ENCODE measurements around the gene HMGA1. TPM values are rescaled to one million over a fixed set of nuclear protein-coding genes. Genes with fewer than 3 reads are reported as not detected.

HMGA1 gene
- 100 to 1,000 TPM; 118 to 309 (median 193) TPM for total RNA-seq

GRCh38 chr6:34236443-34237315 lies at the start of gene HMGA1:
Gene HMGA1, plus strand, starts transcription at chr6:34236873. Its CDS starts 3,908 bp downstream, at chr6:34240781.
- DNase-seq, result peak; percentile 52
- Histone ChIP-seq H3K4me3 (peak within 1 kb of the TSS; percentile 77 to 88 (median 84)), H3K9me3 (no peaks in the 10 kb centered on the region), H3K27me3 (no peaks in the 10 kb centered on the region), H3K27ac (peak within 1 kb of the TSS; percentile 93 to 98 (median 96)), H3K4me1 (peaks cover 0 to 54% (median 19%) of the 10 kb centered on the region in 3 donors), H3K36me3 (peaks cover 0 to 21% (median 11%) of the 10 kb centered on the region in 3 donors)
- WGBS, 2 donors, result 1% methylated on average over 17 to 36 of the region's 91 CpGs
- TF ChIP-seq POLR2A (IDR thresholded peaks at IDR 0.05) (peak in 3 of 4 donors; percentile 95 to 98 (median 98)), CTCF (IDR thresholded peaks at IDR 0.05) (peak in 2 of 6 experiments; percentile 21)
- intact Hi-C loops (cut with DNase I), result no loop called here

GRCh38 chr6:34189806-34190503 lies 46.7 kb upstream of the HMGA1 start:
- WGBS, 2 donors, result 73 to 80% methylated on average over 10 to 11 of the region's 12 CpGs
- Histone ChIP-seq H3K27ac (no peak overlapping the region), H3K9me3 (no peaks in the 10 kb centered on the region), H3K27me3 (no peaks in the 10 kb centered on the region), H3K4me1 (no peaks in the 10 kb centered on the region), H3K36me3 (no peaks in the 10 kb centered on the region), H3K4me3 (no peak overlapping the region)
- intact Hi-C loops (cut with DNase I), result no loop called here
- TF ChIP-seq POLR2A (IDR thresholded peaks at IDR 0.05), result no peak
- TF ChIP-seq CTCF (IDR thresholded peaks at IDR 0.05), result no peak
- DNase-seq, result no peak

GRCh38 chr6:34190504-34191122 lies 46.1 kb upstream of the HMGA1 start:
- Histone ChIP-seq H3K9me3 (no peaks in the 10 kb centered on the region), H3K4me3 (no peak overlapping the region), H3K4me1 (no peaks in the 10 kb centered on the region), H3K27me3 (no peaks in the 10 kb centered on the region), H3K36me3 (no peaks in the 10 kb centered on the region), H3K27ac (no peak overlapping the region)
- WGBS, 2 donors, result 65 to 79% methylated on average over 4 to 9 of the region's 14 CpGs
- DNase-seq, result no peak
- TF ChIP-seq CTCF (IDR thresholded peaks at IDR 0.05), result peak in 1 of 6 experiments; percentile 26
- TF ChIP-seq POLR2A (IDR thresholded peaks at IDR 0.05), result no peak
- intact Hi-C loops (cut with DNase I), result no loop called here

GRCh38 chr6:34194772-34195171 lies 41.9 kb upstream of the HMGA1 start:
- DNase-seq, result no peak
- H3K27me3 ChIP-seq, result no peaks in the 10 kb centered on the region
- no peak overlapping the region for H3K27ac ChIP-seq
- WGBS, 2 donors, result 85 to 89% methylated on average over 2 to 3 of the region's 3 CpGs
- TF ChIP-seq CTCF (IDR thresholded peaks at IDR 0.05) (no peak), POLR2A (IDR thresholded peaks at IDR 0.05) (no peak)
- H3K9me3 ChIP-seq, result no peaks in the 10 kb centered on the region
- intact Hi-C loops (cut with DNase I), result loop anchor here (5.0 kb wide), 1 partner anchor 223 kb away; no protein-coding TSS in a partner anchor
- H3K4me3 ChIP-seq, result no peak overlapping the region
- no peaks in the 10 kb centered on the region for H3K36me3 ChIP-seq
- peaks cover 0 to 12% (median 9%) of the 10 kb centered on the region in 3 donors for H3K4me1 ChIP-seq
